Cardiac fibroblast (primary cell): ENCODE results near the gene DGKG.
A peak's percentile ranks its signal among the peaks of the same experiment; 100 is the strongest.

Experiments used
- DNase-seq, 2 donors: peaks; one replicate each; pipeline versions ENCODE4 v3.0.0 to v3.0.0-alpha.2; 2010; ENCODE audit warnings: low read depth in 2 of 2
- H3K4me3 ChIP-seq, 2 donors: replicated peaks in 1 of 2; 1 replicate in 1 of 2; 2 replicates in 1 of 2; pipeline ENCODE4 v1.5.1; 2011; ENCODE audit warnings: low read depth in 2 of 2, low read length in 2 of 2, mild to moderate bottlenecking in 2 of 2, moderate library complexity in 1 of 2
- CTCF ChIP-seq: IDR thresholded peaks from one replicate; pipeline ENCODE4 v1.5.1; 2011; ENCODE audit warnings: low read depth, mild to moderate bottlenecking, low read length, inconsistent platforms

DGKG gene

GRCh38 chr3:186220911-186221645 is 141.0 kb downstream of the DGKG start:
- no peak for DNase-seq

GRCh38 chr3:186220365-186220764 is 141.7 kb downstream of the DGKG start:
- H3K4me3 ChIP-seq: no peak overlapping the region
- no peak for DNase-seq
- TF ChIP-seq CTCF: no peak

More at GRCh38 chr3:186220911-186221645, 141.0 kb downstream of the DGKG start:
- TF ChIP-seq CTCF: no peak
- no peak overlapping the region for H3K4me3 ChIP-seq

GRCh38 chr3:186219211-186219638 is 142.8 kb downstream of the DGKG start:
- no peak for DNase-seq
- no peak overlapping the region for H3K4me3 ChIP-seq
- TF ChIP-seq CTCF: no peak

DNA sequence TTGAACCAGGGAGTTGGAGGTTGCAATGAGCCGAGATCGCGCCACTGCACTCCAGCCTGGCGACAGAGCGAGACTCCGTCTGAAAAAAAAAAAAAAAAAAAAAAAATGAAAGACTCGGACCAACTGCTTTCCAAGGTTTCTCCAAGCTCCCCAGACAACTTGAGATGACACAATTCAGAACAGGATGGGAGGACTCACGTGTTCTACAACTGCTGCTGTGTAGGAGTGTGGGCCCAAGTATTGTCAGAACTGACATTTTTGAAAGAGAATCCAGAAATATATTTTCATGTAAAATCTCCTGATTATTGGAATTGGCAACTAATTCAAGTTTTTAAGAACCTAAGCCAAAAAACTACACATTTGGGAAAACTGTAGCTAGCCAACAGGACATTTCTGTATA is 143.6 kb downstream of the DGKG start:
- H3K4me3 ChIP-seq: no peak overlapping the region
- DNase-seq: no peak
- no peak for TF ChIP-seq CTCF

- TF ChIP-seq CTCF: no peak
- H3K4me3 ChIP-seq: no peak overlapping the region
- DNase-seq: no peak
Measured at GRCh38 chr3:186217820-186218164, 144.2 kb downstream of the DGKG start.

DNA sequence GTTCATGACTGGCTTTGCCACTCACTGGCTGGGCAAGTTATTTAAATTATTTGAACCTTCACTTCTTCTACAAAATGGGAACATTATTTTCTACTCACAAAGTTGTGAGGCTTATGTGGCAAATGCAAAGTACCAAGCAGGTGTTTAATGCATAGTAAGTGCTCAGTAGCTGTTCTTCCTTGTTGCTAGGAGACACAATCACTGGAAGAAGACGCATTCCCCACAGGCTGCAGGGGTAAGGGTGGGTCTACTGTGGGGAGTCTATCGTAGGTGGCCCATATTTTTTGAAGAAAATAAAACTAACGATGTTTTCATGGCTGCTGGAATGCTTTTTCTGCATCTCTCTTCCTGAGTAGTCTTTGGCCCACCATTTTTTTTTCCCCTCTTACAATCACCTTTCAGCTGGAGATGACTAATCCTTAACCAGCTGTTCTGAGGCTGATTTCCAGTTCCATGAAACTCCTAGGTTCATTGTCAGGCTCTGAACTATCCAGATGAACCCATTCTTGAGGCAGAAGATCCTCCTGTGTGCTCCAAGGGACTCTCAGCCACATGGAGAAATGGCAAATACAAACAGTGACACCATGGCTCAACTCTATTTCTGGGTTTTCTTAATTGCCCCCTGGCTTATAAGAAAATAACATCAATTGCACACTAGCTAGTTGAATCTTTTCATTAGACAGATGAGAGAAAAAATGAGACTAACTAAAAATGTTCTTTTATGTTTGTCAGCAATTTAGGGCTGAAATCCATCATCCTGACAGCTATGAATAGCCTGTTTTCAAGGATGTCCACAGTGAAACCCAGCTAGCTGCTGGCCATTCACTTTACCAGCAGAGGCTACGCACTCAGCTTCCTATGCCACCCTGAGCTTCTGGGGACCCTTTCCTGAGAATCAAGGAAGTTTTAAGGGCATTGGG is 144.9 kb downstream of the DGKG start:
- no peak for TF ChIP-seq CTCF
- peak in 1 of 2 donors; percentile 12 for DNase-seq
- H3K4me3 ChIP-seq: no peak overlapping the region
